HG02759 (cell line): ENCODE measurements around the gene FOSL1.
"Not testable (repeated sequence)": the region's sequence is repeated elsewhere in the genome, so short reads cannot be mapped to it uniquely, and the experiment has no call there.

Experiments used
- ATAC-seq: cut with Tn5 transposase; IDR thresholded peaks from one replicate; pipeline ENCODE4 v1.9.1; 2021; ENCODE audit warnings: mild to moderate bottlenecking, moderate library complexity; ENCODE audit not compliant: unreplicated experiment

Gene FOSL1

DNA sequence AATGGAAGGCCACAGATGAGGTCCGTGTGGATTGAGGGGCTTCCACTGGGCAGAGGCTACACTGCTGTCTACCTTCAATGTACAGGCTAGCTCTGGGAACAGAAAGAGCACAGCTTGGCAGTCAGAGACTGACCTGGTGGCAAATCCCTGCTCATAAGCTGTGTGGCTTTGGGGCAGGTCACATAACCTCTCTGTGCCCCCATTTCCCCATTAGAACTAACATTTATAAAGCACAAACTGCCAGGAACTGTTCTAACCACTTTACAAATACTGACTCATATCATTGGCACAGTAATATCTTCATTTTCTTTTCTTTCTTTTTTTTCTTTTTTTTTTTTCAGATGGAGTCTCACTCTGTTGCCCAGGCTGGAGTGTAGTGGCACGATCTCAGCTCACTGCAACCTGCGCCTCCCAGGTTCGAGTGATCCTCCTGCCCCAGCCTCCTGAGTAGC is 3.1 kb downstream of the FOSL1 start:
- no peak for ATAC-seq

- ATAC-seq, result no peak
Measured at GRCh38 chr11:65896034-65896999, 3.9 kb downstream of the FOSL1 start.

DNA sequence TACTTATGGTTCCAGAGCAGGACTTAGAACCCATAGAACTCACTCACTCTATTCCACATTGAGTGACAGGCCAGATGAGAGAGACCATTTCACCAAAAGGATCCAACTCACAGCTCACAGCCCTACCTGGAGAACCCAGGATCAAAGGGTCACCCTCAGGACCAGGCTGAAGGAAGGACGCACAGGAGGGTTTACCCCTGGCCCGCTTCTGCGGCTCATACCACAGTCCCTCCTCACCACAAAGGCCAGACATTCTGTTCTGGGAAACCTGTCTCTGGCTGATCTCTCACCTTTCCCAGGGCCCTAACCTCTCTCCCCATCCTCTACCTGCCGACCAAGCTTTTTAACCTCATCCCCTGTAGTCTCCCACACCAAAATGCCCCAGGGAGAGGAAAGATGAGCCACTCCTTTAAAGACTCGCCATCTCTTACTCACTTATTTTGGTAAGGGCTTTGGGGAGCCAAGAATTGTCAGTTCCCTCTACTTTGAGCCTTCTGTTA is 4.7 kb downstream of the FOSL1 start:
- no peak for ATAC-seq

DNA sequence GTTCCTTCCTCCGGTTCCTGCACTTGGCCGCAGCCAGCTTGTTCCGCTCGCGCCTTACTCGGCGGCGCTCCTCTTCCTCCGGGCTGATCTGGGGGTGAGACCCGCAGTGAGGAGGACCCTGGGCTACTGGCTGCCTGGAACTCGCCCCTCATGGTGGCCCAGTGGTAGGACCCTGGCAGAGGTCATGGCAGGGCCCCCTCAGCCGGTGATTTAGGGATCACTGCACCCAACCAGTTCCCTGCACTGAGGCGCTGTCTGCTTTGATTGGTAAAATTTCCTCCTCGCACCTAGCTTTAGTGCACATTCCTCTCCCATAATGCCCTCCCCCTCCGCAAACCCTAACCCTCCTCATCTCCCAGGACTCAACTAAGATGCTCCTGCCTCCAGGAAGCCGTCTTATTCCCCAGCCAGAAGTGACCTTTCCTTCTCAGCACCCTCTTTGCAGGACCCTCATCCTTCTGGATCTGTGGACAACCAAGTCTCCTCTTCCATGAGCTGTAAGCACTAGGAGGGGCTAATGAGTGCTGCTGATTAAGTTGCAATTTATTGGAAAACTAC is 6.1 kb downstream of the FOSL1 start:
- ATAC-seq, result no peak

DNA sequence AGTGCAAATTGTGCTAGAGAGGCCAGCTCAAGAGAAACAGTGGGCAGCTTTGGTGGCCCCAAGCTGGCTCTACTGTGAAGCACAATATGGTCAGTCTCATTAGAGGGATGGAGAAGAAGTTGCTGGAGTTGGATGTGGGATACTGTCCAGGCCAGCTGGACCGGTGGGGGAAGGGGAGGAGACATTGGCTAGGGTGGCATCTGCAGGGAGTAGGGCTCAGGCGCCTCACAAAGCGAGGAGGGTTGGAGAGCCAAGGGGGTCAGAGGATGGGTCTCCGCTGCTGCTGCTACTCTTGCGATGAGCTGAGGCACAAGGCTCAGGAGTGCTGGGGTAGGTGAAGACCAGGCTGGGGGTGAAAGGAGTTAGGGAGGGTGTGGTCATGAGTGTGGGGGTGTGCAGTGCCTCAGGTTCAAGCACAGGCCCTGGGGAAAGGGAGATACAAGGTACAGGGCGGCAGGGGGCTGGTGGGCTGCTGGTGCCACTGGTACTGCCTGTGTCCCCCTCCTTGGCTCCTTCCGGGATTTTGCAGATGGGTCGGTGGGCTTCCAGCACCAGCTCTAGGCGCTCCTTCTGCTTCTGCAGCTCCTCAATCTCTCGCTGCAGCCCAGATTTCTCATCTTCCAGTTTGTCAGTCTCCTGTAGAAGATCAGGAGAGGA is 7.4 kb downstream of the FOSL1 start:
- ATAC-seq, result no peak

GRCh38 chr11:65892137-65892540 is 8.0 kb downstream of the FOSL1 start:
- ATAC-seq, result not testable (repeated sequence)

DNA sequence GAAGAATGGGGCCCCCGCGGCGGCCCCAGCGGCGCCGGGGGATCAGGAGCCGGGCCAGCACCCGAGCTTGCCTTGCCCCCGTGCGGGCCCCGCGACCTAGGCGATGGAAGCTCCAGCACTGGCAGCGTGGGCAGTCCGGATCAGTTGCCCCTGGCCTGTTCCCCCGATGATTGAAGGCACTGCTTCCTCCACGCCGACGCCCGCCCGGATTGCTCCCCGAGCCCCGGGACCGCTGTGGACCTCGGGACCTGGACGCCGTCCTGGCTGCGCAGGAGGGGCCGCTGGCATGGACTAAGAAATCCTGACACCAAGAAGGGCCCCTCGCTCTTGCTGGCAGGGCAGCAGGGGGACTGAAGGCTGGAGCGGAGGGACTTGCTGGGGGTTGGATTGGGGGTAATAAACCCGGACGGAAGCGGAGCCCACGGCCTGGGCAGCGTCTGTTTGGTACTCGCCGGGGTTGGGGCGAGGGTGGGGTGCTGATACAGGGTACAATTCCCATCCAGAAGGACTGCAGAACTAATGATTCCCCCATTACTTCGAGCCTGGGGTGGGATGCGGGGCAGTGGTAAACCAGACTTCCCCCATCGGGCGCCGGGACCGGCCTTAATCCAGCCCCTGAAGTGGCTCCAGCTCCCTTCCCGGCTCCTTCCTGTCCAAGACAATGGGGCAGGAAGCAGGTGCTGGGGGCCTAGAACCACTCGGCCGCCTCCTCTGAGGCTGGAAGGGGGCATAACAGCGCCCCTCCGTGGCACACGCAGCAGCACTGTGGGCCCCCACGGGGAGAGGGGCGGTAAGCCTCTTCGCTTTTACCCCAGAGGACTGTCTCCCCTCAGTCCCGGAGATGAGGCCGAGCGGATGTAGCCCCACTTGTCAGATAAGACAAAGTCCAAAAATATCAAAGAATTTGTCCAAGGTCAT is 8.7 kb downstream of the FOSL1 start:
- ATAC-seq, result no peak

- ATAC-seq, result peak; percentile 59
Measured at GRCh38 chr11:65890324-65891218, 9.6 kb downstream of the FOSL1 start, which contains the start of gene CCDC85B. TSS of gene CCDC85B (plus strand) at chr11:65890673. CDS start at chr11:65890784, 111 bp downstream.

- ATAC-seq, result peak; percentile 55
Measured at GRCh38 chr11:65888163-65888814, 11.9 kb downstream of the FOSL1 start, which contains the start of gene FIBP. TSS of gene FIBP (minus strand) at chr11:65888471. CDS start at chr11:65888418, 53 bp downstream.

DNA sequence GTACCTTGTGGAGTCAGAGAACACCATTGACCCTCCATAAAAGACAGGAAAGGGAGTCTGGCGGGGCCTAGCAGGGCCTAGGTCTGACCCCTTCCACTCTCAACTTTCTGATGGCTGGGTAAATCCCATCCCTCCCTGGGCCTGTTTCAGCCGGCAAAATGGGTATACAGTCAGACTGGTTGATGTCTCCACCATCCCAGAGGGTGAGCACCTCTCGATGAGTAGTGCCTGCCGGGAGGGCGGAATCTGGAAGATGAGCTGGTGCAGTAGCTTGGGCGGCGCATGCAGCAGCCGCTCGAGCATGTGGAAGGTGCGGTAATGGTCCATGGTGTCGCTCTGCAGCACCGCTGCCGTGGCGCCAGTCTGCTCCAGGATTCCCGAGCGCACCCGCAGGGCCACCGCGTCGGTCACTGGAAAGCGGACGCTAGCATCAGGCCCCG is 12.4 kb downstream of the FOSL1 start:
- ATAC-seq, result peak; percentile 3

DNA sequence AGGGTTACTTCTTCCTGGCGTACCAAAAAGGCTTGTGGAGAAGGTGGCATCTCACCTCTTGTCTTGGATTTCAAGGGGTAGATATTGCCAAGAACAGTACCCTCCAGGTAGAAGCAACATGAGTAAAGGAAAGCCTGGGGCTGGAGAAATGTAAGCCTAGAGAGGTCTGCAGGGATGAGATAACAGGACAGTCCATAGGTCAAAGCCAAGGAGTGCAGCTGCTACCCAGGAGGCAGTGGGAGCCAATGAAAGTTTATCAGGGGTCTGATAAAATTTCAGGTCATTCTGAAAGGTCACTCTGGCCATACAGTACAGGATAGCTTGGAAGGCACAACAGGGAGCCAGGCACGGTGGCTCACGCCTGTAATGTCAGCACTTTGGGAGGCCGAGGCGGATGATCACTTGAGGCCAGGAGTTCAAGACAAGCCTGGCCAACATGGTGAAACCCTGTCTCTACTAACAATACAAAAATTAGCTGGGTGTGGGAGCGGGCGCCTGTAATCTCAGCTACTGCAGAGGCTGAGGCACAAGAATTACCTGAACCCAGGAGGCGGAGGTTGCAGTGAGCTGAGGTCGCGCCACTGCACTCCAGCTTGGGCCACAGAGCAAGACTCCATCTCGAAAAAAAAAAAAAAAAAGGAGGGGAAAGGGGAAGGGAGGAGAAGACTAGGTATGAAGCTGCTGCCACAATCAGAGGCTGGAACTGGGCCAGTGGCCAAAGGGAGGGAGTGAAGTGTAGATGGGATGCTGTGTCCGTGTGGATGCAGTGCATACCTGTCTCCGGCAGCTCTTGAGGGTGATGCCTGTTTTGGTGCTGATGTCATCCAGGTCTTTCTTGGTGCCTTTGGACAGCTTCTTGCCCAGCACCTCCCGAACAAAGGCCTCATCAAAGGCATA is 13.1 kb downstream of the FOSL1 start:
- ATAC-seq, result no peak

DNA sequence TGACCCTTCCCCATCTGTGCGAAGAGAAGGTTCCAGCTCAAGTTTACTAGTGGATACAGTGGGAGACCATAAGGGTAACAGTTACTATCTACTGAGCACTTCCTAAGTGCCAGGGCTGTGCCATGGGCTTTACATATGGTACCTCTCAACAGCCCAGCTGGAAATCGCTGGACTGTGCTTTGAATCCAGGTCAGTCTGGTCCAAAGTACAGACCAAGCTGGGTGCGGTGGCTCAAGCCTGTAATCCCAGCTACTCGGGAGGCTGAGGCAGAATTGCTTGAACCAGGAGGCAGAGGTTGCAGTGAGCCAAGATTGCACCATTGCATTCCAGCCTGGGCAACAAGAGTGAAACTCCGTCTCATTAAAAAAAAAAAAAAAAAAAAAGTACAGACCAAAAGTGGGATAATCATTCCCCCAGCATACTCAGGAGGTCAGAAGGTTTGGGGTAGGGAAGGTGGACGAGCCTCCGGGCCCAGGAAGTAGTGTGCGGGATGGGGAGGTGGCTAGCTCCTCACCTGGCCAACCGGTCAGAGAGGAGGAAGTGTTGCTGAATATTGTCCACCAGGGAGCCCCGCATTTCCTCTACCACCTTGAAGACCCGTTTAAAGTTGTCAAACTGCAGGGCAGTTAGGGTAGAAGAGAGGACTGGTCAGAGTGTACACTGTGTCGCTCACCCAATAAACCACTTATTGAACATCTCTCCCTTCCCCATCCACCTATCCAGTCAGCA is 14.2 kb downstream of the FOSL1 start:
- no peak for ATAC-seq

GRCh38 chr11:65885231-65885630 is 15.0 kb downstream of the FOSL1 start:
- ATAC-seq, result no peak

DNA sequence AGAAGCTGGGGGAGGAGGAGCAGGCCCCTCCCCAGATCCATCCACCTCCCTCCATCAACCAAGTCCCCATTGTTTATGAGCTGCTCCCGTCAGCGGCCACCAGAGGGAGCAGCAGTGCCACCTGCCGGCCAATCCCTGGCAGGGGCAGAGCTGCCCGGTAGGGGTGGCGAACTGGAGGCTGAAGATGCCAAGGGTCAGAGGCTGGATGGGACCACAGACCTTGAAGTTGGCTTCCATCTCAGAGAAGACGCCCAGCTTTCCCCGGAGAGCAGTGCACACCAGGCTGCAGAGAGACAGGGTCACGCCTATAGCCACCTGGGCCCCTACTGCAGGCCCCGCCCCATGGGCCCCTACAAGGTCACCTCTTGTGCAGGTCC is 15.5 kb downstream of the FOSL1 start:
- ATAC-seq, result no peak

- ATAC-seq, result no peak
Measured at GRCh38 chr11:65883786-65884715, 16.1 kb downstream of the FOSL1 start.
